HEK293 (cell line): Measurements from ENCODE around the gene BICC1.

Experiments used
- CTCF ChIA-PET: fragments of 350-600 bp; formaldehyde crosslinking; extraction: SDS; loops from one replicate; lab custom pipeline; 2021; ENCODE audit warnings: antibody characterized with exemption; lab: Yijun Ruan, JAX
- POLR2A ChIA-PET: fragments of 300-600 bp; formaldehyde crosslinking; extraction: SDS; loops from one replicate; lab custom pipeline; 2020; ENCODE audit warnings: antibody characterized with exemption, inconsistent platforms; lab: Yijun Ruan, JAX
- H3K27ac ChIP-seq: fragments of 200-500 bp; sonication (Bioruptor generic); 2 replicates; pipeline ENCODE4 v1.5.1; 2014; ENCODE audit warnings: low read depth, low read length, control low read depth, inconsistent platforms; ENCODE audit errors: extremely low read depth
- H3K36me3 ChIP-seq, 2 experiments: fragments of 200-500 bp in 1 of 2; sonication (Bioruptor generic) in 1 of 2; 1 replicate in 1 of 2; 2 replicates in 1 of 2; pipeline ENCODE4 v1.5.1; 2014 to 2017; ENCODE audit warnings: inconsistent platforms in 2 of 2, low read length in 2 of 2; ENCODE audit not compliant: control insufficient read depth in 2 of 2, insufficient read depth in 1 of 2
- H3K4me1 ChIP-seq: fragments of 200-500 bp; sonication (Bioruptor generic); 2 replicates; pipeline ENCODE4 v1.5.1; 2014; ENCODE audit warnings: mild to moderate bottlenecking, low read length, inconsistent platforms; ENCODE audit not compliant: control insufficient read depth, insufficient read depth
- H3K4me3 ChIP-seq: 2 replicates; pipeline ENCODE4 v1.5.1; 2011; ENCODE audit warnings: low read depth, mild to moderate bottlenecking, control low read depth, low read length, moderate library complexity
- H3K9me3 ChIP-seq: fragments of 200-500 bp; sonication (Bioruptor generic); 2 replicates; pipeline ENCODE4 v1.5.1; 2014; ENCODE audit warnings: low read depth, low read length, inconsistent platforms; ENCODE audit not compliant: control insufficient read depth, insufficient read depth
- FEZF1 ChIP-seq: fragments of 450-650 bp; formaldehyde crosslinking; IDR thresholded peaks from 2 replicates; pipeline ENCODE4 v1.5.1; 2016; ENCODE audit warnings: missing biosample characterization, missing genetic modification characterization
- KLF10 ChIP-seq: fragments of 450-650 bp; IDR thresholded peaks from 2 replicates; pipeline ENCODE4 v1.5.1; 2018; ENCODE audit warnings: missing biosample characterization, mild to moderate bottlenecking, missing genetic modification characterization
- KLF8 ChIP-seq: fragments of 450-650 bp; formaldehyde crosslinking; IDR thresholded peaks from 2 replicates; pipeline ENCODE4 v1.5.1; 2016; ENCODE audit warnings: missing biosample characterization, missing genetic modification characterization
- TCF7L2 ChIP-seq: IDR thresholded peaks from 2 replicates; pipeline ENCODE4 v1.6.1; 2011; ENCODE audit warnings: low read depth, mild to moderate bottlenecking, inconsistent platforms, low read length, moderate library complexity, borderline replicate concordance
- YY2 ChIP-seq: fragments of 450-650 bp; formaldehyde crosslinking; IDR thresholded peaks from 2 replicates; pipeline ENCODE4 v1.5.1; 2016; ENCODE audit warnings: missing biosample characterization, missing genetic modification characterization
- ZIC2 ChIP-seq: fragments of 450-650 bp; formaldehyde crosslinking; IDR thresholded peaks from 2 replicates; pipeline ENCODE4 v1.5.1; 2016; ENCODE audit warnings: missing biosample characterization, missing genetic modification characterization
- ZNF184 ChIP-seq: fragments of 450-650 bp; IDR thresholded peaks from 2 replicates; pipeline ENCODE4 v1.5.1; 2018; ENCODE audit warnings: missing biosample characterization, mild to moderate bottlenecking, missing genetic modification characterization
- ZNF2 ChIP-seq: fragments of 450-650 bp; formaldehyde crosslinking; IDR thresholded peaks from 2 replicates; pipeline ENCODE4 v1.5.1; 2016; ENCODE audit warnings: missing biosample characterization, missing genetic modification characterization
- ZNF202 ChIP-seq: fragments of 450-650 bp; formaldehyde crosslinking; IDR thresholded peaks from 2 replicates; pipeline ENCODE4 v1.5.1; 2016; ENCODE audit warnings: missing biosample characterization, missing genetic modification characterization, borderline replicate concordance
- ZNF26 ChIP-seq: fragments of 450-650 bp; formaldehyde crosslinking; IDR thresholded peaks from 2 replicates; pipeline ENCODE4 v1.5.1; 2016; ENCODE audit warnings: missing biosample characterization, missing genetic modification characterization
- ZNF280D ChIP-seq: fragments of 450-650 bp; formaldehyde crosslinking; IDR thresholded peaks from 2 replicates; pipeline ENCODE4 v1.5.1; 2016; ENCODE audit warnings: missing biosample characterization, missing genetic modification characterization
- ZNF324 ChIP-seq: fragments of 450-650 bp; formaldehyde crosslinking; IDR thresholded peaks from 2 replicates; pipeline ENCODE4 v1.5.1; 2016; ENCODE audit warnings: missing biosample characterization, missing genetic modification characterization
- ZNF350 ChIP-seq: fragments of 450-650 bp; formaldehyde crosslinking; IDR thresholded peaks from 2 replicates; pipeline ENCODE4 v1.5.0; 2017; ENCODE audit warnings: missing biosample characterization, mild to moderate bottlenecking, missing genetic modification characterization
- ZNF529 ChIP-seq: fragments of 450-650 bp; formaldehyde crosslinking; IDR thresholded peaks from 2 replicates; pipeline ENCODE4 v1.5.1; 2017; ENCODE audit warnings: missing genetic modification characterization, missing biosample characterization; ENCODE audit not compliant: insufficient replicate concordance
- ZNF623 ChIP-seq: fragments of 450-650 bp; formaldehyde crosslinking; IDR thresholded peaks from 2 replicates; pipeline ENCODE4 v1.5.1; 2016; ENCODE audit warnings: missing biosample characterization, missing genetic modification characterization
- ZNF76 ChIP-seq: fragments of 450-650 bp; formaldehyde crosslinking; IDR thresholded peaks from 2 replicates; pipeline ENCODE4; 2016; ENCODE audit warnings: low read depth, missing biosample characterization, missing genetic modification characterization, borderline replicate concordance
- TF ChIP-seq, protein P1 (sequence below): fragments of 450-650 bp; formaldehyde crosslinking; IDR thresholded peaks from 2 replicates; pipeline ENCODE4 v1.5.1; 2016; ENCODE audit warnings: missing biosample characterization, missing genetic modification characterization
- TF ChIP-seq, protein P2 (sequence below): fragments of 450-650 bp; formaldehyde crosslinking; IDR thresholded peaks from 2 replicates; pipeline ENCODE4 v1.5.1; 2016; ENCODE audit warnings: missing biosample characterization, missing genetic modification characterization
- TF ChIP-seq, protein P3 (sequence below): fragments of 450-650 bp; formaldehyde crosslinking; IDR thresholded peaks from 2 replicates; pipeline ENCODE4 v1.5.1; 2016; ENCODE audit warnings: missing biosample characterization, missing genetic modification characterization

The BICC1 gene

GRCh38 chr10:58579011-58579655, 66.5 kb downstream of the BICC1 start:
- ChIA-PET POLR2A (interaction anchor here (0.7 kb wide), 1 partner anchor 427 kb away, joined by 3 read pairs; no protein-coding TSS in a partner anchor), CTCF (interaction anchor here (0.5 to 0.7 kb wide), 2 partner anchors 62 to 591 kb away, joined by 3 to 5 read pairs; no protein-coding TSS in a partner anchor)
- TF ChIP-seq TCF7L2 = no peak
- TF ChIP-seq, protein P1, sequence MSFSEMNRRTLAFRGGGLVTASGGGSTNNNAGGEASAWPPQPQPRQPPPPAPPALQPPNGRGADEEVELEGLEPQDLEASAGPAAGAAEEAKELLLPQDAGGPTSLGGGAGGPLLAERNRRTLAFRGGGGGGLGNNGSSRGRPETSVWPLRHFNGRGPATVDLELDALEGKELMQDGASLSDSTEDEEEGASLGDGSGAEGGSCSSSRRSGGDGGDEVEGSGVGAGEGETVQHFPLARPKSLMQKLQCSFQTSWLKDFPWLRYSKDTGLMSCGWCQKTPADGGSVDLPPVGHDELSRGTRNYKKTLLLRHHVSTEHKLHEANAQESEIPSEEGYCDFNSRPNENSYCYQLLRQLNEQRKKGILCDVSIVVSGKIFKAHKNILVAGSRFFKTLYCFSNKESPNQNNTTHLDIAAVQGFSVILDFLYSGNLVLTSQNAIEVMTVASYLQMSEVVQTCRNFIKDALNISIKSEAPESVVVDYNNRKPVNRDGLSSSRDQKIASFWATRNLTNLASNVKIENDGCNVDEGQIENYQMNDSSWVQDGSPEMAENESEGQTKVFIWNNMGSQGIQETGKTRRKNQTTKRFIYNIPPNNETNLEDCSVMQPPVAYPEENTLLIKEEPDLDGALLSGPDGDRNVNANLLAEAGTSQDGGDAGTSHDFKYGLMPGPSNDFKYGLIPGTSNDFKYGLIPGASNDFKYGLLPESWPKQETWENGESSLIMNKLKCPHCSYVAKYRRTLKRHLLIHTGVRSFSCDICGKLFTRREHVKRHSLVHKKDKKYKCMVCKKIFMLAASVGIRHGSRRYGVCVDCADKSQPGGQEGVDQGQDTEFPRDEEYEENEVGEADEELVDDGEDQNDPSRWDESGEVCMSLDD (tag by site-specific recombination) = no peak
- no peak for TF ChIP-seq ZNF202 (tag by site-specific recombination)
- no peak for TF ChIP-seq ZNF280D
- TF ChIP-seq, protein P2, sequence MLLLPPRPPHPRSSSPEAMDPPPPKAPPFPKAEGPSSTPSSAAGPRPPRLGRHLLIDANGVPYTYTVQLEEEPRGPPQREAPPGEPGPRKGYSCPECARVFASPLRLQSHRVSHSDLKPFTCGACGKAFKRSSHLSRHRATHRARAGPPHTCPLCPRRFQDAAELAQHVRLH (tag by site-specific recombination) = no peak
- TF ChIP-seq YY2 (tag by site-specific recombination) = no peak
- no peak for TF ChIP-seq ZNF350
- TF ChIP-seq, protein P3, sequence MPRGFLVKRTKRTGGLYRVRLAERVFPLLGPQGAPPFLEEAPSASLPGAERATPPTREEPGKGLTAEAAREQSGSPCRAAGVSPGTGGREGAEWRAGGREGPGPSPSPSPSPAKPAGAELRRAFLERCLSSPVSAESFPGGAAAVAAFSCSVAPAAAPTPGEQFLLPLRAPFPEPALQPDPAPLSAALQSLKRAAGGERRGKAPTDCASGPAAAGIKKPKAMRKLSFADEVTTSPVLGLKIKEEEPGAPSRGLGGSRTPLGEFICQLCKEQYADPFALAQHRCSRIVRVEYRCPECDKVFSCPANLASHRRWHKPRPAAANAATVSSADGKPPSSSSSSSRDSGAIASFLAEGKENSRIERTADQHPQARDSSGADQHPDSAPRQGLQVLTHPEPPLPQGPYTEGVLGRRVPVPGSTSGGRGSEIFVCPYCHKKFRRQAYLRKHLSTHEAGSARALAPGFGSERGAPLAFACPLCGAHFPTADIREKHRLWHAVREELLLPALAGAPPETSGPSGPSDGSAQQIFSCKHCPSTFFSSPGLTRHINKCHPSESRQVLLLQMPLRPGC = no peak
- no peak for TF ChIP-seq ZNF26 (tag by site-specific recombination)
- TF ChIP-seq ZNF529 = no peak
- no peak for TF ChIP-seq FEZF1 (tag by site-specific recombination)
- no peak for TF ChIP-seq ZNF324 (tag by site-specific recombination)
- no peak for TF ChIP-seq ZNF2 (tag by site-specific recombination)
- TF ChIP-seq ZNF184 (tag by site-specific recombination) = no peak
- no peak for TF ChIP-seq ZIC2 (tag by site-specific recombination)
- no peak for TF ChIP-seq ZNF76 (tag by site-specific recombination)
- no peak for TF ChIP-seq KLF10 (tag by site-specific recombination)
- TF ChIP-seq ZNF623 (tag by site-specific recombination) = no peak
- no peak for TF ChIP-seq KLF8 (tag by site-specific recombination)
- Histone ChIP-seq H3K36me3 (no peaks in the 10 kb centered on the region), H3K9me3 (no peaks in the 10 kb centered on the region), H3K27ac (no peak overlapping the region), H3K4me1 (peaks cover 11% of the 10 kb centered on the region), H3K4me3 (no peak overlapping the region)
